Activated T-helper 1 cell treated with Interleukin-2 at 50 U/mL for 16 hours (primary cell): ENCODE results near the gene ASCL2.
"Not testable (repeated sequence)": the region's sequence is repeated elsewhere in the genome, so short reads cannot be mapped to it uniquely, and the experiment has no call there.

ENCODE experiments used
- DNase-seq: peaks from one replicate; pipeline ENCODE4 v3.0.0-alpha.2; 2020; ENCODE audit warnings: low read depth

ASCL2 gene

GRCh38 chr11:2297623-2298030 lies 27.2 kb upstream of the ASCL2 start:
- DNase-seq: no peak

- no peak for DNase-seq
Measured at GRCh38 chr11:2296913-2297622, 26.7 kb upstream of the ASCL2 start.

- DNase-seq: no peak
Measured at GRCh38 chr11:2295971-2296912, 25.9 kb upstream of the ASCL2 start.

GRCh38 chr11:2294926-2295290 lies 24.5 kb upstream of the ASCL2 start:
- DNase-seq: no peak

- DNase-seq: no peak
Measured at GRCh38 chr11:2293984-2294925, 23.9 kb upstream of the ASCL2 start.

- DNase-seq: no peak
Measured at GRCh38 chr11:2293531-2293971, 23.2 kb upstream of the ASCL2 start.

GRCh38 chr11:2290351-2290841 lies 20.0 kb upstream of the ASCL2 start:
- DNase-seq: no peak

- no peak for DNase-seq
Measured at GRCh38 chr11:2289859-2290258, 19.5 kb upstream of the ASCL2 start.

- DNase-seq: no peak
Measured at GRCh38 chr11:2289350-2289749, 19.0 kb upstream of the ASCL2 start.

GRCh38 chr11:2287091-2287490 lies 16.7 kb upstream of the ASCL2 start:
- DNase-seq: no peak

GRCh38 chr11:2286350-2286749 lies 16.0 kb upstream of the ASCL2 start:
- not testable (repeated sequence) for DNase-seq

GRCh38 chr11:2280208-2280607 lies 9.8 kb upstream of the ASCL2 start:
- DNase-seq: no peak

GRCh38 chr11:2277933-2278523 lies 7.6 kb upstream of the ASCL2 start:
- no peak for DNase-seq

GRCh38 chr11:2277008-2277346 lies 6.6 kb upstream of the ASCL2 start:
- no peak for DNase-seq

- no peak for DNase-seq
Measured at GRCh38 chr11:2276280-2277007, 6.1 kb upstream of the ASCL2 start.

- DNase-seq: no peak
Measured at GRCh38 chr11:2275334-2276279, 5.2 kb upstream of the ASCL2 start.

- DNase-seq: no peak
Measured at GRCh38 chr11:2273771-2274170, 3.4 kb upstream of the ASCL2 start.

- no peak for DNase-seq
Measured at GRCh38 chr11:2273311-2273710, 2.9 kb upstream of the ASCL2 start.

- no peak for DNase-seq
Measured at GRCh38 chr11:2272946-2273280, 2.5 kb upstream of the ASCL2 start.
